GM19193 (cell line): ENCODE measurements around the gene OGDH.

Experiments used
- POLR2A ChIP-seq: IDR thresholded peaks from 4 replicates; pipeline ENCODE4 v1.6.1; 2011; ENCODE audit not compliant: insufficient read depth, insufficient read length; ENCODE audit errors: extremely low read depth

The OGDH gene

GRCh38 chr7:44607141-44608068, 978 bp downstream of the OGDH start:
- no peak for TF ChIP-seq POLR2A

- TF ChIP-seq POLR2A: no peak
These were observed 2.7 kb downstream of the OGDH start for GRCh38 chr7:44608916-44609648.

- no peak for TF ChIP-seq POLR2A
These were observed 3.4 kb downstream of the OGDH start for GRCh38 chr7:44609829-44610228.

GRCh38 chr7:44615149-44615611, 8.8 kb downstream of the OGDH start:
- no peak for TF ChIP-seq POLR2A

GRCh38 chr7:44615793-44616192, 9.4 kb downstream of the OGDH start:
- TF ChIP-seq POLR2A: no peak

- no peak for TF ChIP-seq POLR2A
These were observed 10.1 kb downstream of the OGDH start for GRCh38 chr7:44616545-44616944.

- TF ChIP-seq POLR2A: no peak
These were observed 10.9 kb downstream of the OGDH start for GRCh38 chr7:44617225-44617890.

- no peak for TF ChIP-seq POLR2A
These were observed 11.6 kb downstream of the OGDH start for GRCh38 chr7:44618045-44618444.

- no peak for TF ChIP-seq POLR2A
These were observed 12.3 kb downstream of the OGDH start for GRCh38 chr7:44618753-44619152.

GRCh38 chr7:44621034-44621749, 14.8 kb downstream of the OGDH start:
- no peak for TF ChIP-seq POLR2A

GRCh38 chr7:44621750-44622103, 15.3 kb downstream of the OGDH start:
- no peak for TF ChIP-seq POLR2A

GRCh38 chr7:44622342-44623151, 16.1 kb downstream of the OGDH start:
- peak; percentile 22 for TF ChIP-seq POLR2A

GRCh38 chr7:44624318-44624717, 17.9 kb downstream of the OGDH start:
- TF ChIP-seq POLR2A: no peak

GRCh38 chr7:44625526-44626471, 19.4 kb downstream of the OGDH start:
- no peak for TF ChIP-seq POLR2A

GRCh38 chr7:44626620-44627019, 20.2 kb downstream of the OGDH start:
- TF ChIP-seq POLR2A: no peak
